CD4-positive, alpha-beta memory T cell (primary cell): ENCODE data around the gene OSBP2. TPM values are rescaled to one million over a fixed set of nuclear protein-coding genes. Genes with fewer than 3 reads are reported as not detected.
A peak's percentile ranks its signal among the peaks of the same experiment; 100 is the strongest.

Source experiments
- CTCF ChIA-PET: fragments of 350-600 bp; sonication (Branson Sonifier 250); formaldehyde crosslinking; loops from one replicate; lab custom pipeline; 2021; ENCODE audit warnings: inconsistent platforms; ENCODE audit not compliant: partially characterized antibody; lab: Charles Lee
- POLR2A ChIA-PET: fragments of 350-600 bp; sonication (Branson Sonifier 250); formaldehyde crosslinking; loops from one replicate; lab custom pipeline; 2021; ENCODE audit not compliant: partially characterized antibody; lab: Charles Lee
- DNase-seq, 5 donors: peaks; one replicate each; pipeline versions ENCODE4 v3.0.0 to v3.0.0-alpha.2; 2020 to 2022; ENCODE audit warnings: mixed read lengths in 1 of 5
- H3K27ac ChIP-seq: one replicate; pipeline ENCODE4 v1.7.0; 2013; ENCODE audit warnings: low read depth, low read length
- H3K27me3 ChIP-seq: 2 replicates; pipeline ENCODE4 v1.7.0; 2013; ENCODE audit warnings: mild to moderate bottlenecking, low read length, moderate library complexity; ENCODE audit not compliant: insufficient read depth
- H3K36me3 ChIP-seq: 2 replicates; pipeline ENCODE4 v1.7.0; 2013; ENCODE audit warnings: mild to moderate bottlenecking, low read length, moderate library complexity; ENCODE audit not compliant: insufficient read depth
- H3K4me1 ChIP-seq: 2 replicates; pipeline ENCODE4 v1.7.0; 2013; ENCODE audit warnings: mild to moderate bottlenecking, low read length, moderate library complexity; ENCODE audit not compliant: insufficient read depth
- H3K4me3 ChIP-seq, 2 donors: one replicate each; pipeline ENCODE4 v1.7.0; 2013; ENCODE audit warnings: low read length in 2 of 2, mild to moderate bottlenecking in 1 of 2
- H3K9me3 ChIP-seq, 2 donors: one replicate each; pipeline ENCODE4 v1.7.0; 2013; ENCODE audit warnings: low read length in 2 of 2, control low read depth in 1 of 2; ENCODE audit not compliant: control insufficient read depth in 1 of 2
- H3K27ac Mint-ChIP-seq, 7 donors: one replicate each; pipeline ENCODE4 v1.8.0; 2020 to 2021; ENCODE audit warnings: mixed read lengths in 7 of 7, mild to moderate bottlenecking in 6 of 7, inconsistent platforms in 3 of 7, moderate library complexity in 3 of 7
- H3K27me3 Mint-ChIP-seq, 2 donors: one replicate each; pipeline ENCODE4 v1.8.0; 2020 to 2021; ENCODE audit warnings: mixed read lengths in 2 of 2
- H3K36me3 Mint-ChIP-seq, 2 donors: one replicate each; pipeline ENCODE4 v1.8.0; 2020 to 2021; ENCODE audit warnings: mixed read lengths in 2 of 2, inconsistent platforms in 1 of 2, mild to moderate bottlenecking in 1 of 2
- H3K4me1 Mint-ChIP-seq, 4 donors: one replicate each; pipeline ENCODE4 v1.8.0; 2020 to 2021; ENCODE audit warnings: mixed read lengths in 4 of 4, mild to moderate bottlenecking in 1 of 4
- H3K4me3 Mint-ChIP-seq, 8 donors: one replicate each; pipeline ENCODE4 v1.8.0; 2020 to 2021; ENCODE audit warnings: mixed read lengths in 8 of 8, mild to moderate bottlenecking in 7 of 8, moderate library complexity in 6 of 8, inconsistent platforms in 3 of 8
- H3K9me3 Mint-ChIP-seq, 8 donors: one replicate each; pipeline ENCODE4 v1.8.0; 2020 to 2021; ENCODE audit warnings: mixed read lengths in 8 of 8, mild to moderate bottlenecking in 5 of 8, inconsistent platforms in 3 of 8, moderate library complexity in 1 of 8
- intact Hi-C: fragments of 100-400 bp; cut with micrococcal nuclease; formaldehyde crosslinking; loops from one replicate; pipeline ENCODE4 v1.15.1; 2023
- polyA plus RNA-seq, 2 donors: library from polyadenylated mRNA; unstranded; fragments of 300-500 nt; fragmentation: Illumina TruSeq; gene quantifications; one replicate each; pipeline ENCODE4 v1.2.3, GENCODE V29; 2021
- total RNA-seq, 2 experiments: library from RNA; stranded (reverse); gene quantifications; one replicate each; pipeline ENCODE4 v1.2.3, GENCODE V29; 2021

OSBP2 gene
- total and polyA plus RNA-seq, 4 experiments from 2014 or later: 0.39 to 1.3 (median 0.74) TPM

DNA sequence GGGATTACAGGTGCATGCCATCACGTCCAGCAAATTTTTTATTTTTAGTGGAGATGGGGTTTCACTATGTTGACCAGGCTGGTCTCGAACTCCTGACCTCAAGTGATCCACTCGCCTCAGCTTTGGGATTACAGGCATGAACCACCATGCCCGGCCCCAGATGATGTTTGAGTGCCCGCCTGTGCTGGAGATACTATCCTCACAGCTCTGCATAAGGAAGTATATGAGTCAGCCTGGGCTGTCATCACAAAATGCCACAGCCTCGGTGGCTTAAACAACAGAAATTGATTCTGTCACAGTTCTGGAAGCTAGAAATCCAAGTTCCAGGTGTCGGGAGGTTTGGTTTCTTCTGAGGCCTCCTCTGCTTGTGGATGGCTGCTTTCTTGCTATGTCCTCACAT lies 119.3 kb downstream of the OSBP2 start:
- no peak for DNase-seq
- H3K9me3 ChIP-seq: no peaks in the 10 kb centered on the region
- peaks cover 3 to 8% of the 10 kb centered on the region in 2 donors for H3K27me3 Mint-ChIP-seq
- no peak overlapping the region for H3K4me3 ChIP-seq
- intact Hi-C loops: no loop called here
- H3K4me1 Mint-ChIP-seq: no peaks in the 10 kb centered on the region
- H3K36me3 ChIP-seq: no peaks in the 10 kb centered on the region
- POLR2A ChIA-PET: no interaction called here
- no peaks in the 10 kb centered on the region for H3K27me3 ChIP-seq
- H3K9me3 Mint-ChIP-seq: no peaks in the 10 kb centered on the region
- no peaks in the 10 kb centered on the region for H3K4me1 ChIP-seq
- CTCF ChIA-PET: interaction anchor here (1.5 kb wide), 1 partner anchor 10 kb away, joined by 3 read pairs; no protein-coding TSS in a partner anchor
- H3K36me3 Mint-ChIP-seq: no peaks in the 10 kb centered on the region
- H3K27ac Mint-ChIP-seq: no peak overlapping the region
- no peak overlapping the region for H3K4me3 Mint-ChIP-seq
- no peak overlapping the region for H3K27ac ChIP-seq

GRCh38 chr22:30816413-30816812 lies 121.7 kb downstream of the OSBP2 start:
- peaks cover 14 to 22% of the 10 kb centered on the region in 2 donors for H3K27me3 Mint-ChIP-seq
- ChIA-PET CTCF (no interaction called here), POLR2A (no interaction called here)
- no peak overlapping the region for H3K4me3 Mint-ChIP-seq
- H3K27me3 ChIP-seq: peaks cover 4% of the 10 kb centered on the region
- no peaks in the 10 kb centered on the region for H3K9me3 ChIP-seq
- H3K4me1 ChIP-seq: no peaks in the 10 kb centered on the region
- no peak overlapping the region for H3K27ac ChIP-seq
- peaks cover 0 to 4% (median 0%) of the 10 kb centered on the region in 4 donors for H3K4me1 Mint-ChIP-seq
- no peaks in the 10 kb centered on the region for H3K36me3 ChIP-seq
- no peak for DNase-seq
- H3K4me3 ChIP-seq: no peak overlapping the region
- H3K36me3 Mint-ChIP-seq: no peaks in the 10 kb centered on the region
- intact Hi-C loops: no loop called here
- no peak overlapping the region for H3K27ac Mint-ChIP-seq
- no peaks in the 10 kb centered on the region for H3K9me3 Mint-ChIP-seq

GRCh38 chr22:30821381-30821780 lies 126.7 kb downstream of the OSBP2 start:
- intact Hi-C loops: no loop called here
- Histone ChIP-seq H3K4me3 (no peak overlapping the region), H3K4me1 (peaks cover 9% of the 10 kb centered on the region), H3K9me3 (no peaks in the 10 kb centered on the region), H3K27ac (no peak overlapping the region), H3K36me3 (no peaks in the 10 kb centered on the region), H3K27me3 (peaks cover 11% of the 10 kb centered on the region)
- Mint-ChIP-seq H3K4me1 (peaks cover 1 to 16% (median 5%) of the 10 kb centered on the region in 4 donors), H3K9me3 (no peaks in the 10 kb centered on the region), H3K27me3 (peaks cover 34 to 46% of the 10 kb centered on the region in 2 donors), H3K27ac (no peak overlapping the region), H3K4me3 (peak overlapping the region in 2 of 8 donors; percentile 13), H3K36me3 (no peaks in the 10 kb centered on the region)
- no peak for DNase-seq
- POLR2A ChIA-PET: no interaction called here
- CTCF ChIA-PET: no interaction called here

GRCh38 chr22:30821863-30822215 lies 127.2 kb downstream of the OSBP2 start:
- intact Hi-C loops: no loop called here
- CTCF ChIA-PET: no interaction called here

DNA sequence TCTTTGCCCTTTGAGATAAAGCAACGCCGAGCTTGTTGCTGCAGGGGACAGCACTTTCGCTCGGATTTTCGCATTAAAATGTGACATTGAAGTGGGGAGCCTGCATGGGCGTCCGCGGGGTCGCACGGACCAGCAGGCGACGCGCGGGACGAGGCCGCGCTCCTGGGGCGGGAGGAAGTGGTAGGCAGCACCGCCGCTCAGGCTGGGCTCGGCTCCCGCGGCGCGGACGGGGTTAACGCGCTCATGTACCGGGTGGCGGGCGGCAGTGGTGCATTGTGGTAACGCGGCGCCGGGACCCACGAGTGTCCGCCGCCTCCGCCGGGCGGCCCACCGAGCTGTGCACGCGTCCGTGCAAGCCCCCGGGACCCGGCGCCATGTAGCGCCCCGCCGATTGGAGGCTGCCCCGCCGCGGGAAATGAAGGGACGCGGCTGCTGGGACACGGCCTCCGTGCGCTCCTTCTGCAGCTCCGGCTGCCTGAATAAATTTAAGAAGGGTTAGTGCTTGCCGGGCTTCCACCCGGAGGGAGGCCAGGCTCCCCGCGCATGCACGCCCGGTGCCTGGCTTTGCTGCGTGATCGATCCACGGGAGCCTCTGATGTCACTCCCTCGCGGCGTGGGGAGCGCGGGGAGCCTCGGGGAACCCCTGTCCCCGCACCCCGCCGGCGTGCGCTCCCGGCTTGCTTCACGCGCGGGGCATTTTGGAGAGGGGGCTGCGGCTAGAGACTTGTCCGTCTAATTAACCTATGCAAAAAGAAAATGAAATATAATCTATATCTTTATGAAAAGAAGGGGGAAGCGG lies 127.7 kb downstream of the OSBP2 start:
- Mint-ChIP-seq H3K4me3 (peak overlapping the region in 2 of 8 donors; percentile 30 to 54), H3K36me3 (no peaks in the 10 kb centered on the region), H3K9me3 (no peaks in the 10 kb centered on the region), H3K4me1 (peaks cover 1 to 16% (median 5%) of the 10 kb centered on the region in 4 donors), H3K27me3 (peaks cover 34 to 49% of the 10 kb centered on the region in 2 donors), H3K27ac (no peak overlapping the region)
- intact Hi-C loops: no loop called here
- Histone ChIP-seq H3K36me3 (no peaks in the 10 kb centered on the region), H3K27ac (no peak overlapping the region), H3K9me3 (no peaks in the 10 kb centered on the region), H3K4me1 (peaks cover 9% of the 10 kb centered on the region), H3K4me3 (no peak overlapping the region), H3K27me3 (peaks cover 11% of the 10 kb centered on the region)
- DNase-seq: no peak
- ChIA-PET CTCF (no interaction called here), POLR2A (no interaction called here)

More at GRCh38 chr22:30821863-30822215, 127.2 kb downstream of the OSBP2 start:
- Histone ChIP-seq H3K9me3 (no peaks in the 10 kb centered on the region), H3K36me3 (no peaks in the 10 kb centered on the region), H3K27ac (no peak overlapping the region), H3K27me3 (peaks cover 11% of the 10 kb centered on the region), H3K4me1 (peaks cover 9% of the 10 kb centered on the region), H3K4me3 (no peak overlapping the region)
- Mint-ChIP-seq H3K27me3 (peaks cover 34 to 47% of the 10 kb centered on the region in 2 donors), H3K27ac (no peak overlapping the region), H3K4me1 (peaks cover 1 to 16% (median 5%) of the 10 kb centered on the region in 4 donors), H3K36me3 (no peaks in the 10 kb centered on the region), H3K4me3 (peak overlapping the region in 2 of 8 donors; percentile 44 to 54), H3K9me3 (no peaks in the 10 kb centered on the region)
- POLR2A ChIA-PET: no interaction called here
- DNase-seq: no peak

DNA sequence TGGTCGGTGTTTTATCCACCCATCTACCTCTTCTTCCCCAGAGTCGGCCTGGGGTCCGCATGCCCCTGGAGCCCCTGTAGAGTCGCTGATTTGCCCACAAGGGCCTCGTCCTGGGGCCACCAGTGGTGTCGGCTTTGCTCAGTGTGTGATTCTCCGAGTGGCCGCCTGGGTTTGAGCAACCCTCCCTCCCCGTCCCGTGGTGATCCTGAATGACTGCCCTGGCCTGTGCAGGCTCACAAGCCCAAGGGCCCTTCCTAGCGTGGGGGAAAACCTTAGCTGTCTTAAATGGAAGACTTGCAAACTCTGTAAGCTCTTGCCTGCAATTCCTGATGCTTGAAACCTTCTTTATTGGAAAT lies 128.3 kb downstream of the OSBP2 start:
- DNase-seq: no peak
- Mint-ChIP-seq H3K27me3 (peaks cover 34 to 52% of the 10 kb centered on the region in 2 donors), H3K9me3 (no peaks in the 10 kb centered on the region), H3K36me3 (no peaks in the 10 kb centered on the region), H3K4me1 (peaks cover 1 to 16% (median 5%) of the 10 kb centered on the region in 4 donors), H3K27ac (no peak overlapping the region), H3K4me3 (peak overlapping the region in 7 of 8 donors; percentile 19 to 68 (median 51))
- POLR2A ChIA-PET: no interaction called here
- no peak overlapping the region for H3K27ac ChIP-seq
- H3K27me3 ChIP-seq: peaks cover 11% of the 10 kb centered on the region
- CTCF ChIA-PET: no interaction called here
- intact Hi-C loops: no loop called here
- H3K4me1 ChIP-seq: peaks cover 9% of the 10 kb centered on the region
- no peaks in the 10 kb centered on the region for H3K9me3 ChIP-seq
- no peak overlapping the region for H3K4me3 ChIP-seq
- no peaks in the 10 kb centered on the region for H3K36me3 ChIP-seq

- H3K27me3 Mint-ChIP-seq: peaks cover 33 to 45% of the 10 kb centered on the region in 2 donors
- no peaks in the 10 kb centered on the region for H3K36me3 ChIP-seq
- H3K9me3 Mint-ChIP-seq: no peaks in the 10 kb centered on the region
- H3K4me3 Mint-ChIP-seq: peak overlapping the region in 1 of 8 donors; percentile 21
- H3K4me1 Mint-ChIP-seq: peaks cover 1 to 16% (median 5%) of the 10 kb centered on the region in 4 donors
- H3K4me3 ChIP-seq: no peak overlapping the region
- CTCF ChIA-PET: no interaction called here
- POLR2A ChIA-PET: no interaction called here
- H3K27ac ChIP-seq: no peak overlapping the region
- DNase-seq: no peak
- H3K36me3 Mint-ChIP-seq: no peaks in the 10 kb centered on the region
- intact Hi-C loops: no loop called here
- H3K27me3 ChIP-seq: peaks cover 11% of the 10 kb centered on the region
- H3K9me3 ChIP-seq: no peaks in the 10 kb centered on the region
- no peak overlapping the region for H3K27ac Mint-ChIP-seq
- H3K4me1 ChIP-seq: peaks cover 9% of the 10 kb centered on the region
Observed at GRCh38 chr22:30824096-30824495, 129.4 kb downstream of the OSBP2 start.
